Measurements from ENCODE around the gene PDSS1. TPM values are rescaled to one million over a fixed set of nuclear protein-coding genes. Genes with fewer than 3 reads are reported as not detected.

PDSS1 gene
- total RNA-seq, 2 donors from 2014 or later, result 2.8 to 4.7 TPM

GRCh38 chr10:26737730-26738129 lies 40.2 kb downstream of the PDSS1 start:
- no peak overlapping the region for H3K4me3 ChIP-seq
- H3K9me3 ChIP-seq, result no peaks in the 10 kb centered on the region
- no peak for TF ChIP-seq CTCF (IDR thresholded peaks at IDR 0.05)
- DNase-seq (ENCODE audit: low spot score), result no peak
- H3K4me1 ChIP-seq, result no peaks in the 10 kb centered on the region
- no peaks in the 10 kb centered on the region for H3K27me3 ChIP-seq
- H3K36me3 ChIP-seq, result peaks cover 14% of the 10 kb centered on the region
- H3K27ac ChIP-seq, result no peak overlapping the region

GRCh38 chr10:26738301-26738911 lies 40.9 kb downstream of the PDSS1 start:
- H3K4me3 ChIP-seq, result no peak overlapping the region
- peaks cover 13% of the 10 kb centered on the region for H3K36me3 ChIP-seq

GRCh38 chr10:26739071-26739631 lies 41.6 kb downstream of the PDSS1 start:
- Histone ChIP-seq H3K27ac (no peak overlapping the region), H3K36me3 (peaks cover 13% of the 10 kb centered on the region), H3K9me3 (no peaks in the 10 kb centered on the region), H3K4me1 (no peaks in the 10 kb centered on the region), H3K27me3 (no peaks in the 10 kb centered on the region), H3K4me3 (no peak overlapping the region)
- TF ChIP-seq CTCF (IDR thresholded peaks at IDR 0.05), result no peak
- DNase-seq (ENCODE audit: low spot score), result no peak

More at GRCh38 chr10:26738301-26738911, 40.9 kb downstream of the PDSS1 start:
- H3K9me3 ChIP-seq, result no peaks in the 10 kb centered on the region
- TF ChIP-seq CTCF (IDR thresholded peaks at IDR 0.05), result no peak
- DNase-seq (ENCODE audit: low spot score), result no peak
- no peaks in the 10 kb centered on the region for H3K4me1 ChIP-seq
- no peak overlapping the region for H3K27ac ChIP-seq
- H3K27me3 ChIP-seq, result no peaks in the 10 kb centered on the region

- no peaks in the 10 kb centered on the region for H3K9me3 ChIP-seq
- H3K27me3 ChIP-seq, result no peaks in the 10 kb centered on the region
- H3K36me3 ChIP-seq, result peaks cover 14% of the 10 kb centered on the region
- no peak overlapping the region for H3K27ac ChIP-seq
- no peaks in the 10 kb centered on the region for H3K4me1 ChIP-seq
- H3K4me3 ChIP-seq, result no peak overlapping the region
- DNase-seq (ENCODE audit: low spot score), result no peak
- TF ChIP-seq CTCF (IDR thresholded peaks at IDR 0.05), result no peak
Observed at GRCh38 chr10:26741368-26741767, 43.9 kb downstream of the PDSS1 start.

- no peak for TF ChIP-seq CTCF (IDR thresholded peaks at IDR 0.05)
- Histone ChIP-seq H3K9me3 (no peaks in the 10 kb centered on the region), H3K36me3 (peaks cover 19% of the 10 kb centered on the region), H3K4me3 (no peak overlapping the region), H3K4me1 (no peaks in the 10 kb centered on the region), H3K27ac (no peak overlapping the region), H3K27me3 (no peaks in the 10 kb centered on the region)
- DNase-seq (ENCODE audit: low spot score), result no peak
Observed at GRCh38 chr10:26743091-26743490, 45.6 kb downstream of the PDSS1 start.

GRCh38 chr10:26743841-26744240 lies 46.3 kb downstream of the PDSS1 start:
- Histone ChIP-seq H3K9me3 (no peaks in the 10 kb centered on the region), H3K36me3 (peaks cover 19% of the 10 kb centered on the region), H3K4me1 (no peaks in the 10 kb centered on the region), H3K27ac (no peak overlapping the region), H3K27me3 (no peaks in the 10 kb centered on the region), H3K4me3 (no peak overlapping the region)
- no peak for DNase-seq (ENCODE audit: low spot score)
- TF ChIP-seq CTCF (IDR thresholded peaks at IDR 0.05), result no peak

Data from right atrium auricular region (tissue), 2 donors.